Skeletal muscle satellite cell (primary cell): ENCODE results near the gene EOGT.

Experiments used
- H3K27me3 ChIP-seq: 2 replicates; pipeline ENCODE4 v1.7.0; 2013; ENCODE audit warnings: low read length; ENCODE audit not compliant: control insufficient read depth, insufficient read depth
- H3K36me3 ChIP-seq: 2 replicates; pipeline ENCODE4 v1.7.0; 2013; ENCODE audit warnings: mild to moderate bottlenecking, control low read depth, low read length; ENCODE audit not compliant: insufficient read depth
- H3K4me1 ChIP-seq: 2 replicates; pipeline ENCODE4 v1.7.0; 2013; ENCODE audit warnings: low read length; ENCODE audit not compliant: control insufficient read depth, insufficient read depth
- H3K4me2 ChIP-seq: 2 replicates; pipeline ENCODE4 v1.7.0; 2013; ENCODE audit warnings: mild to moderate bottlenecking, low read length
- H3K4me3 ChIP-seq: 2 replicates; pipeline ENCODE4 v1.7.0; 2013; ENCODE audit warnings: low read length
- H3K9ac ChIP-seq: 2 replicates; pipeline ENCODE4 v1.7.0; 2013; ENCODE audit warnings: mild to moderate bottlenecking, low read depth, low read length, moderate library complexity
- H3K9me3 ChIP-seq: replicated peaks from 2 replicates; pipeline ENCODE4 v1.7.0; 2013; ENCODE audit warnings: mild to moderate bottlenecking, control low read depth, low read length

EOGT gene

DNA sequence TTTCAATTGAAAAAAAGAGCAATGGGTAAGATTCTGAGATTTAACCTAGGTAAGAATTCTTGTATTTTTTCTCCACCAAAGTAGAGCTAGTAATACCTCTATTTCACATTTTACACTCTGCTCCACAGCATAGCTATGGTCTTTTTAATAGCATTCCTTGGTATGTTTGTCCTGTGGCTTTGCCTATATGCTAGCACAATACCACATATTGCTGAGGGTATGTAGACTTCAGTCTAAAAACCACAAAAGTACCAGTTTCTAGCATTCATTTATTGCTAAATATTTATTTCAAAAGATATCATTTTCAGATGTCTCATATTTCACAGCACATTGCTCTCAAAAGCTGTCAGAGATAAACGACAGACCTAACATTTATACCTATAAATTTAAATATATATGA is 18.2 kb upstream of the EOGT start:
- Histone ChIP-seq H3K4me2 (peak overlapping the region; percentile 63), H3K9me3 (no peaks in the 10 kb centered on the region), H3K36me3 (peaks cover 57% of the 10 kb centered on the region), H3K4me1 (peaks cover 37% of the 10 kb centered on the region), H3K4me3 (no peak overlapping the region), H3K27me3 (no peaks in the 10 kb centered on the region), H3K9ac (peak overlapping the region; percentile 26)

DNA sequence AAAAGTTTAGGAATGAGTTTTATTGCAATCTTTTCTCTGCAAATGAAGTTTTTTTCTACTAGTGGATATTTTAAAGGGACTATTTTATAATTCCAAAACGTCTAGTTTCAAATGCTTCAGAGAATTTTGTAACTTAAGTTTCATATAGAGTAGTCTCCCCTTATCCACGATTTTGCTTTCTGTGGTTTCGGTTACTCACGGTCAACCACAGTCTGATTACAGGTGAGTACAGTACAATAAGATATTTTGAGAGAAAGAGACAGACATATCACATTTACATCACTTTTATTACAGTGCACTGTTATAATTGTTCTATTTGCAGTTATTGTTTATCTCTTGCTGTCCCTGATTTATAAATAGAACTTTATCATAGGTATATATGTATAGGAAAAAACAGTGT is 7.4 kb upstream of the EOGT start:
- Histone ChIP-seq H3K36me3 (peaks cover 58% of the 10 kb centered on the region), H3K4me2 (no peak overlapping the region), H3K9me3 (no peaks in the 10 kb centered on the region), H3K9ac (no peak overlapping the region), H3K27me3 (no peaks in the 10 kb centered on the region), H3K4me1 (no peaks in the 10 kb centered on the region), H3K4me3 (no peak overlapping the region)

DNA sequence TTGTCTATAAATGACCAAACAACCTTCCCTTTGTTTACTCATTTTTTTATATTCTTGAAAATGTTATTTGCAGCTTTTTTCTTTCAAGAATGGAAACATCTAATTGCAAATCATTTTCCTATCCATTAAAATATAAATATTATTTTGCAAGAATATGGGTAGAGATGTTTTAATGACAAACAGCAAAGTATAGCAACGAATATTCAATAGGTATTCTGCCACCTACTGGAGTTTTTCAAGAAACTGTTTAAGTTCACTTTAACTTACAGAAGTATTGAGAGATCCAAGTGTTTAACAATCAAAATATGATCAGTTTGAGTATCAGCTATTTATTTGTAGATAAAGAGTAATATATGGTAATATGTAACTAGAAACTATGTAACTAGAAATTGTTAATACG is 6.9 kb upstream of the EOGT start:
- no peak overlapping the region for H3K9ac ChIP-seq
- H3K4me3 ChIP-seq = no peak overlapping the region
- H3K9me3 ChIP-seq = no peaks in the 10 kb centered on the region
- H3K4me1 ChIP-seq = no peaks in the 10 kb centered on the region
- peaks cover 54% of the 10 kb centered on the region for H3K36me3 ChIP-seq
- no peak overlapping the region for H3K4me2 ChIP-seq
- H3K27me3 ChIP-seq = no peaks in the 10 kb centered on the region

DNA sequence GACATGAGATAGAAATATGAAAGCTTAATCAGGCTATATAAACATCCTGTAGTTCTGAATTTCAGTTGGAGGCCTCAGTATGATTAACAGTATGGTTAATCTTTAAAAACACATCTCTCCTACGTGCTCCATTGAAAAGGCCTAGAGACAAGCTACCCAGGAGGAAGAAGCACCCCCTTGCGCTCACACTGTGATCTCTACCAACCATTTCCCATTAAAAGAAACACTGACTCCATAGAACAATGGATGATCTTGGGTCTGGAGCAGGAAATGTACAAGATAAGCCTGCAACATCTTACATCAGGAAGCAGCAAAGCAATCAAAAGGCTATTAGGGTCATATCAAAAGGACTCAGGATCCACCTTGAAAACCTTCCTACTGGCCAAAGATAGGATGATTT is 3.4 kb upstream of the EOGT start:
- Histone ChIP-seq H3K36me3 (peaks cover 29% of the 10 kb centered on the region), H3K4me2 (no peak overlapping the region), H3K27me3 (no peaks in the 10 kb centered on the region), H3K9me3 (no peaks in the 10 kb centered on the region), H3K9ac (no peak overlapping the region), H3K4me1 (peaks cover 17% of the 10 kb centered on the region), H3K4me3 (no peak overlapping the region)

DNA sequence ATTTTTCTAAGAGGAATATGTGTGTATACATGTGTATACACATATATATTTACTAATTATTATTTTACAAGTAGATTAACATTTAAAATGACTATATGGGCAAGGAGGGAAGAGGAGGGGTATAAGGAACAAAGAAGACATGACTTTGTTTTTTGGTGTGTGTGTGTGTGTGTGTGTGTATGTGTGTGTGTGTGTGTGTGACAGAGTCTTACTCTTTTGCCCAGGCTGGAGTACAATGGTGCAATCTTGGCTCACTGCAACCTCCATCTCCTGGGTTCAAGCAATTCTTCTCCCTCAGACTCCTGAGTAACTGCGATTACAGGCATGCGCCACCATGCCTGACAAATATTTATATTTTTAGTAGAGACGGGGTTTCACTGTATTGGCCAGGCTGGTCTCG is 2.6 kb upstream of the EOGT start:
- Histone ChIP-seq H3K9ac (no peak overlapping the region), H3K4me2 (no peak overlapping the region), H3K9me3 (no peaks in the 10 kb centered on the region), H3K4me3 (no peak overlapping the region), H3K36me3 (peaks cover 25% of the 10 kb centered on the region), H3K27me3 (no peaks in the 10 kb centered on the region), H3K4me1 (peaks cover 25% of the 10 kb centered on the region)

DNA sequence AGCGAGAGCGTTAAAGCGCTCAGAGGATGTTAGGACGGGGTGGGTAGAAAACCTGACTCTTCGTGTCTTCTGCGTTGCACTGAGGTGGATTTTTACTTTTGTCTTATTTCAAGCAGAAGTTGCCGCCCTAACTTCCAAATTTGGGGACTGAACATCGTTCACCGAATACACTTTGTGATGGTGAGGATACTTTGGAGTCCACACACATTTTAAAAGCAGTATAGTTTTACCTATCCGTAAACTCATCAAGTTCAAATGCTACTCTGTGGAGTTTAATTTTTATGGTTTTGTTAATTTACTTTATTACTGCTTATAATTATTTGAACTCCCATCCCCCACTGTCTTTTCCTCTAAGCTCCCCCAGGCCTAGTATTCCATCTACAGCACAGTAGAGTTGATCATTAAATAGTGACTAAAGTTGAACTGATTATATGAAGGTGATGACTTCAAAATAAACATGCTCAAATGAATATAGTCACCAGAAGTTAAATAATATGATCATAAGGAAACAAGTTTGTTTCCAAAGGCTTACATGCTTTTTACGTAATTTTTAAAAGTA is 617 bp upstream of the EOGT start:
- H3K9me3 ChIP-seq = no peaks in the 10 kb centered on the region
- peak overlapping the region; percentile 98 for H3K9ac ChIP-seq

DNA sequence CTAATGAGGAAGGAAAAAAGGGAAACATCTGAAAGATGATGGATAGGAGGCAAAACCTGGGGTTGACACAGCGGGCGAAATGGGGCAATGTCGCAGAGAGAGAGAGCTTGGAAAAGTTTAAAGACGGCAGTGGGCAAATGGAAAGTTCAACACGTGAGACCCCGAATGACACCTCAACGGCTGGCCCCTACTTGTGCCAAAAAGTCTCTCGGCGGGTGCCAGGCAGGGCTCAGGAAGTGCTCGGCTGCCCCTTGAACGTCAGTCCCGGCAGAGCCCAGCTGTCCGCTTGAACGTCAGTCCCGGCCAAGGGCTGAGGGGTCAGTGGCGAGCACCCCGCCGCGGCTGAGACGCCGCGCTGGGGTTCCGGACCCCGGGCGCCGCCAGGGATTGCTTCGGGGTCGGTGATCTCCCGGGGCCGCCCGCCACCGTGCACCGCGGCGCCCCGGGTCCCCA is 658 bp downstream of the EOGT start:
- Histone ChIP-seq H3K4me2 (peak overlapping the region; percentile 85), H3K36me3 (peaks cover 40% of the 10 kb centered on the region), H3K9ac (peak overlapping the region; percentile 98), H3K27me3 (no peaks in the 10 kb centered on the region), H3K4me1 (peaks cover 48% of the 10 kb centered on the region), H3K4me3 (peak overlapping the region; percentile 93), H3K9me3 (no peaks in the 10 kb centered on the region)

More for the DNA sequence above, 617 bp upstream of the EOGT start:
- peaks cover 36% of the 10 kb centered on the region for H3K36me3 ChIP-seq
- H3K4me3 ChIP-seq = peak overlapping the region; percentile 93
- H3K4me2 ChIP-seq = peak overlapping the region; percentile 85
- no peaks in the 10 kb centered on the region for H3K27me3 ChIP-seq
- peaks cover 43% of the 10 kb centered on the region for H3K4me1 ChIP-seq

DNA sequence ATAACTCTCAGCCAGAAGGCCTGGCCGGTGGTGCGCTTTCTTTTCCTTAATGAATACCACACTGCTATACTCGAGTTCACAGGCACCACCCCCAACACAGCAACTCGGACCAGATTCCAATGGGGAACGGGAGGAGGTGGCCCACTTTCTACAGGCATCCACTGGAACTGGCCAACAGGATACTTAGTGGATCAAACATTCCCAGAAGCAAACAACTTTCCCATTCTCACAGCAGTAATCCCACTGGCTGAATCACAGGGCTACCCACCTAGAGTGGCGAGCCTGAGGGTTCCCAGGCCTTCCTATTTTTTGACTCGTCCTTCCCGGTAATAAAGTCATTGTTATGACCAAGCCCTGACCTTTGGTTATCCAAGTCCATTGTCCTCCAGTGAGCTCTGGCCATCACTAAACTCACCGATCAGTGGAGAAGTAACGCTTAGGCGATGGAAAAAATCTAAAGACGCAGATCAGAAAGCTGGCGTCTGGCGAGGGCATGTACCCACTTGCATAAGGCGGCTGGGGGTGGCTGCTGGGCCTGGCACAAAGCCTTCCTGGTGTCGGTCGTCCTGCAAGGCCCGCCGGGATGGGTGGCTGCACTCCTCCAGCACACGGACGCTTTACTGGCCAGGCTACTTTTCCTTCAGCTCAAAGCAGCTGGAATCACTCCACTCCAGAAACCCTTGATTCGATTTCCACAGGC is 1.2 kb downstream of the EOGT start:
- H3K36me3 ChIP-seq = peaks cover 40% of the 10 kb centered on the region
- no peaks in the 10 kb centered on the region for H3K27me3 ChIP-seq
- H3K9ac ChIP-seq = peak overlapping the region; percentile 98
- H3K9me3 ChIP-seq = no peaks in the 10 kb centered on the region
- H3K4me2 ChIP-seq = peak overlapping the region; percentile 85
- H3K4me3 ChIP-seq = peak overlapping the region; percentile 93
- peaks cover 48% of the 10 kb centered on the region for H3K4me1 ChIP-seq

DNA sequence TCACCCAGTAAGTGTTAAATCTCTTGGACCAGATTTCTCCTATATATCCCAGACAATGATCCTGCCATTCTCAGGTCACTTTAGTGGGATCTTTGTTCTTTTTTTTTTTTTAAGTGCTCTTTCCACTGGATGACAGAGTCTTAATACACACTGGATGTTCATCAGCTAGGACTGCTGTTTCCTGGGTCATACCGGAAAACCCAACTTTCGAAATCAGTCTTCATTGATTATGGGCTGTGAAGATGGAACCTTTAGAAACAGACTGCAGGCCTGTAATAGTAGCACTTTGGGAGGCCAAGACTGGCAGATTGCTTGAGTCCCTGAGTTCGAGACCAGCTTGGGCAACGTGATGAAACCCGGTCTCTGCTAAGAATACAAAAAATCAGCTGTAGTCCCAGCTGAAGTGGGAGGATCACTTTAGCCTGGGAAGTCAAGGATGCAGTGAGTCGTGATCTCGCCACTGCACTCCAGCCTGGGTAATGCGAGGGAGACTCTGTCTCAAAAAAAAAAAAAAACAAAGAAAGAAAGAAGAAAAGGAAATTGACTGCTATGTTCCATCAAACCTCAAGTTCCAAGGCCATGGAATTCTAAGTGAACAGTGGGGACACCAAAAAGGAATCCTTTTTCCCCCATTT is 2.3 kb downstream of the EOGT start:
- no peaks in the 10 kb centered on the region for H3K27me3 ChIP-seq
- H3K9ac ChIP-seq = peak overlapping the region; percentile 98
- no peak overlapping the region for H3K4me3 ChIP-seq
- H3K4me1 ChIP-seq = peaks cover 48% of the 10 kb centered on the region
- H3K4me2 ChIP-seq = peak overlapping the region; percentile 85
- H3K9me3 ChIP-seq = no peaks in the 10 kb centered on the region
- peaks cover 42% of the 10 kb centered on the region for H3K36me3 ChIP-seq

DNA sequence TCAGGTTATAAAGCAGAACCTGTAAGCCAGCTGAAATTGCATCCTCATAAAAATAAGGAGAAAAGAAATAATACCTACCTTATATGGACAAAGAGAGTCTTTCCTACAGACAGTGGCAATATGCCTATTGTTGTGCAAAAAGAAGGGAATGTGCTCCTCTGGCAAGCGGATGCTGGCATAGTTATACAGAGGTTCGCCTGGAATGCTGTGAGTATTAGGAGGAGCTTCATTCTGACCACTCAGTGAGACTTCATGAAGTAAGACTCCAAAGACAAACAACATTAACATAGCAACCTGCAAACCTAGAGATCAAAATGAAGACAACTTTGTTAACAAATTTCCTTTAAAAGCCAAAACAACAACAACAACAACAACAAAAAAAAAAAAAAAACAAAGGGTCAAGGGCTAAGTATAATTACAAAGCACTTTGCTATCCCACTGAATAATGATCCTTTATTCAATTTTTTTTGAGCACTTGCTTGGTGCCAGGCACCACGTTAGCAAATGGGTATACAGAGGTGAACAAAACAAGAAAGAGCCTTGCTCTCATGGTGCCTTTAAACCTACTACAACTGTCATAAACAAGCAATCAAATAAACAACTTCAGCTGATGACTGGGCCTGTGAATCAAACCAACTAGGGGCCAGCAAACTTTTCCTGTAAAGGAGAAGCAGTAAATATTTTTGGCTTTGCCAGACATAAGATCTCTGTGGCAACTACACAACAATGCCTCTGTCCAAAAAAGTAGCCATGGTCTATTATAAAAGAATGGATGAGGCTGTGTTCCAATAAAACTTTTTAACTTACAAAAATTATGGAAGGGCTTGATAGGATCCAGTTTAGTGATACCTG is 3.7 kb downstream of the EOGT start:
- Histone ChIP-seq H3K4me1 (peaks cover 47% of the 10 kb centered on the region), H3K4me3 (no peak overlapping the region), H3K27me3 (no peaks in the 10 kb centered on the region), H3K36me3 (peaks cover 53% of the 10 kb centered on the region), H3K4me2 (peak overlapping the region; percentile 48), H3K9me3 (no peaks in the 10 kb centered on the region), H3K9ac (peak overlapping the region; percentile 68)

DNA sequence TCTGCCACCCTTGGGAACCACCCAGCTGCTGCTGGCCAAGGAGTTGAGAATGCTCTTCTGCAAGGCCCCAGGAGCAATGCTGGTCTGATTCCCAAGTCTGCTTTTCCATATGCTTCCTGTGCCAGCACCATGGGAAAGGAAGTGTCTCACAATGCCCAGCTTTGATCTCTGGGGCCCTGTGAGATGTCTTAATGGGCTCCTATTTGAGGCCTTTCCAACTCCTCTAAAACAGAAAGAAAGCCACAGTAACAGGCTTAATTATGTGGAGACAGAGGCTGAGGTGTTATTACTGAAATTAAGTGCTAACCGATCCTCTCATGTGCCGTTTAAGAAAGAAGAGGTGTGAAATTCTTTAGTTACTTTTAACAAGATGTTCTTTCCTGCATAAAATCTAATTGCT is 4.5 kb downstream of the EOGT start:
- peak overlapping the region; percentile 48 for H3K4me2 ChIP-seq
- peaks cover 39% of the 10 kb centered on the region for H3K4me1 ChIP-seq
- H3K9ac ChIP-seq = peak overlapping the region; percentile 64
- peaks cover 61% of the 10 kb centered on the region for H3K36me3 ChIP-seq
- no peak overlapping the region for H3K4me3 ChIP-seq
- no peaks in the 10 kb centered on the region for H3K27me3 ChIP-seq
- H3K9me3 ChIP-seq = no peaks in the 10 kb centered on the region
